Smooth muscle cell (in vitro differentiated cells): ENCODE results near the gene FGF14. TPM values are rescaled to one million over a fixed set of nuclear protein-coding genes. Genes with fewer than 3 reads are reported as not detected.

Experiments used
- DNase-seq: peaks from one replicate; lab custom pipeline; 2025; ENCODE audit not compliant: unreplicated experiment; lab: John Stamatoyannopoulos, UW
- H2AFZ ChIP-seq: fragments of 200-600 bp; sonication (generic); 2 replicates; pipeline ENCODE4 v1.6.0; 2016; ENCODE audit warnings: antibody characterized with exemption, low read depth, mild to moderate bottlenecking
- H3F3A ChIP-seq: fragments of 200-600 bp; sonication (generic); 2 replicates; pipeline ENCODE4 v1.6.0; 2017; ENCODE audit warnings: antibody characterized with exemption, low read depth
- H3K27ac ChIP-seq: fragments of 200-600 bp; sonication (generic); 2 replicates; pipeline ENCODE4 v1.5.1; 2016; ENCODE audit warnings: low read depth, mild to moderate bottlenecking
- H3K27me3 ChIP-seq: fragments of 200-600 bp; sonication (generic); 2 replicates; pipeline ENCODE4 v1.6.1; 2016; ENCODE audit warnings: low read depth, mild to moderate bottlenecking
- H3K36me3 ChIP-seq: fragments of 200-600 bp; sonication (generic); 2 replicates; pipeline ENCODE4 v1.5.1; 2016; ENCODE audit warnings: low read depth
- H3K4me1 ChIP-seq: fragments of 200-600 bp; sonication (generic); 2 replicates; pipeline ENCODE4 v1.5.1; 2016; ENCODE audit warnings: low read depth
- H3K4me2 ChIP-seq: fragments of 200-600 bp; sonication (generic); 2 replicates; pipeline ENCODE4 v1.6.0; 2016; ENCODE audit warnings: mild to moderate bottlenecking
- H3K4me3 ChIP-seq: fragments of 200-600 bp; sonication (generic); 2 replicates; pipeline ENCODE4 v1.5.1; 2016; ENCODE audit warnings: mild to moderate bottlenecking
- H3K79me2 ChIP-seq: fragments of 200-600 bp; sonication (generic); 2 replicates; pipeline ENCODE4 v1.6.0; 2016; ENCODE audit warnings: low read depth, mild to moderate bottlenecking
- H3K9ac ChIP-seq: fragments of 200-600 bp; sonication (generic); 2 replicates; pipeline ENCODE4 v1.6.0; 2016; ENCODE audit warnings: low read depth
- H3K9me3 ChIP-seq: fragments of 200-600 bp; sonication (generic); replicated peaks from 2 replicates; pipeline ENCODE4 v1.5.1; 2016; ENCODE audit warnings: low read depth
- H4K20me1 ChIP-seq: fragments of 200-600 bp; sonication (generic); 2 replicates; pipeline ENCODE4 v1.6.0; 2016; ENCODE audit warnings: low read depth
- WGBS: methylation state at CpG from one replicate; pipeline ENCODE4 v1.1.7; 2016; ENCODE audit warnings: low lambda C conversion rate; 5-methylcytosine and 5-hydroxymethylcytosine counted together
- polyA plus RNA-seq: library from polyadenylated mRNA; unstranded; fragments of >200 nt; fragmentation: Nextera tagmentation; extraction: Ambion mirVana; gene quantifications from 2 replicates; pipeline ENCODE4 v1.2.1, GENCODE V29; 2016
- total RNA-seq: library from RNA; depleted of rRNA; stranded (reverse); fragments of >200 nt; gene quantifications from 2 replicates; pipeline ENCODE4 v1.2.3, GENCODE V29; 2014
- TF ChIP-seq, protein P1 (sequence below): fragments of 200-600 bp; sonication (generic); IDR thresholded peaks from 2 replicates; pipeline ENCODE4 v1.5.1; 2017; ENCODE audit warnings: borderline replicate concordance, mild to moderate bottlenecking, antibody characterized with exemption; ENCODE audit not compliant: insufficient read depth, poor library complexity, severe bottlenecking

The FGF14 gene
- total and polyA plus RNA-seq, 2 experiments from 2014 or later: 0.23 TPM; not detected in 1

DNA sequence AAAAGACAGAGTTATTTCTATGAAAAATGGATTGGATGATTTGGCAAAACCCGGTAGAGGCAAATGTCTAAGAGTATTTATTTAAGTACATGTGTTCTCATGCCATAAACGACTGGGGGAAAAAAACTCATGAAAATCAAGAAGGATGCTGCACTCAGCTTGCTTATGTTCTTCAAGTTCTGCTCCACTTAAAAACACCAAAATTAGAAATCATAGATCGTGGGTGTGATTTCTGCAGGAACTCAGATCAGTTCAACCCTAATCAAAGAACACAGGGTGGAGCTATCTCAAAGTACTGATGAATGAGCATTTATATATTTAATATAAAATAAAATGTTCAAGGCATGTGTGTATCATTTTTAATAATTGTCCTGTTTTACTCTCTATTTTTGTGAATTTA, 103.8 kb downstream of the FGF14 start:
- Histone ChIP-seq H3K9ac (no peak overlapping the region), H3K4me1 (no peaks in the 10 kb centered on the region), H3K27me3 (peaks cover 8% of the 10 kb centered on the region), H3K4me3 (no peak overlapping the region), H2AFZ (no peak overlapping the region), H3K9me3 (no peaks in the 10 kb centered on the region), H3K4me2 (no peak overlapping the region), H3K79me2 (no peaks in the 10 kb centered on the region), H3K27ac (no peak overlapping the region), H3K36me3 (no peaks in the 10 kb centered on the region), H3F3A (no peaks in the 10 kb centered on the region), H4K20me1 (no peaks in the 10 kb centered on the region)
- DNase-seq: no peak
- 86% methylated on average over 3 of the region's 3 CpGs for WGBS
- TF ChIP-seq, protein P1, sequence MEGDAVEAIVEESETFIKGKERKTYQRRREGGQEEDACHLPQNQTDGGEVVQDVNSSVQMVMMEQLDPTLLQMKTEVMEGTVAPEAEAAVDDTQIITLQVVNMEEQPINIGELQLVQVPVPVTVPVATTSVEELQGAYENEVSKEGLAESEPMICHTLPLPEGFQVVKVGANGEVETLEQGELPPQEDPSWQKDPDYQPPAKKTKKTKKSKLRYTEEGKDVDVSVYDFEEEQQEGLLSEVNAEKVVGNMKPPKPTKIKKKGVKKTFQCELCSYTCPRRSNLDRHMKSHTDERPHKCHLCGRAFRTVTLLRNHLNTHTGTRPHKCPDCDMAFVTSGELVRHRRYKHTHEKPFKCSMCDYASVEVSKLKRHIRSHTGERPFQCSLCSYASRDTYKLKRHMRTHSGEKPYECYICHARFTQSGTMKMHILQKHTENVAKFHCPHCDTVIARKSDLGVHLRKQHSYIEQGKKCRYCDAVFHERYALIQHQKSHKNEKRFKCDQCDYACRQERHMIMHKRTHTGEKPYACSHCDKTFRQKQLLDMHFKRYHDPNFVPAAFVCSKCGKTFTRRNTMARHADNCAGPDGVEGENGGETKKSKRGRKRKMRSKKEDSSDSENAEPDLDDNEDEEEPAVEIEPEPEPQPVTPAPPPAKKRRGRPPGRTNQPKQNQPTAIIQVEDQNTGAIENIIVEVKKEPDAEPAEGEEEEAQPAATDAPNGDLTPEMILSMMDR: no peak

DNA sequence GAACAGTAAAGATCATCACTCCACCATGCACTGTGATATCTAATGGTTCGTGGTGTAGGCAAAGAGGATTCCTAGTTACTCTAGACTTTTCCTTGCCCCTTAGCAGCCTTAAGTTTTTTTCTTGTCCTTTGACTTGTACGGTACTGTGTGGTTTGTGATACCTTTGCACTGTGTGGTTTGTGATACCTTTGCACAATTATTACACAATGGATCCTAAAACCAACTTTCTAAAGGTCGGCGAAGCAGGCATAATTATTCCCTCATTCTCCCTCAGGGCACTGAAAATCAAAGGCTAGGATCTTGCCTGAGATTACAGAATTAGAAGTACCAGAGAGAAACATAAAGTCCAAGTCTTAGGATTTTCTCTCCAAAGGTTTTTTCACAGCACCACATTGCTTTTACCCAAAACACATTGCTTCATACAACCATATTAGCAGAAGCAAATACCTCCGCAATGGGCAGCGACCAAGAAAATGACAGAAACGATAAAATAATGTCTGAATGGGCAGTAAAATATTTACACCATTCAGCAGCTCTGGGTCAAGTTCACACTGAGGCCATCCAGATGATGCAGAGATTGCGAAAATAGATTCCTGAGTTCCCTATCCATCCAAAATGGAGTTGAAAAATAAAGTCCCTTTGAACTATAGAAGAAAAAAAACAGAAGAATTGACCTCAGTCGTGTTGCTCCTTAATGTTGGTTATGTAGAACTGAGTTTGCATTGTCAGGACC, 106.4 kb downstream of the FGF14 start:
- H2AFZ ChIP-seq: no peak overlapping the region
- H3K27ac ChIP-seq: no peak overlapping the region
- H3K4me1 ChIP-seq: no peaks in the 10 kb centered on the region
- H3K4me3 ChIP-seq: no peak overlapping the region
- TF ChIP-seq, protein P1: no peak
- no peaks in the 10 kb centered on the region for H3K9me3 ChIP-seq
- H3K27me3 ChIP-seq: no peaks in the 10 kb centered on the region
- 78% methylated on average over 9 of the region's 9 CpGs for WGBS
- no peaks in the 10 kb centered on the region for H3F3A ChIP-seq
- H3K79me2 ChIP-seq: no peaks in the 10 kb centered on the region
- no peak for DNase-seq
- no peaks in the 10 kb centered on the region for H4K20me1 ChIP-seq
- no peak overlapping the region for H3K4me2 ChIP-seq
- H3K36me3 ChIP-seq: no peaks in the 10 kb centered on the region
- H3K9ac ChIP-seq: no peak overlapping the region

DNA sequence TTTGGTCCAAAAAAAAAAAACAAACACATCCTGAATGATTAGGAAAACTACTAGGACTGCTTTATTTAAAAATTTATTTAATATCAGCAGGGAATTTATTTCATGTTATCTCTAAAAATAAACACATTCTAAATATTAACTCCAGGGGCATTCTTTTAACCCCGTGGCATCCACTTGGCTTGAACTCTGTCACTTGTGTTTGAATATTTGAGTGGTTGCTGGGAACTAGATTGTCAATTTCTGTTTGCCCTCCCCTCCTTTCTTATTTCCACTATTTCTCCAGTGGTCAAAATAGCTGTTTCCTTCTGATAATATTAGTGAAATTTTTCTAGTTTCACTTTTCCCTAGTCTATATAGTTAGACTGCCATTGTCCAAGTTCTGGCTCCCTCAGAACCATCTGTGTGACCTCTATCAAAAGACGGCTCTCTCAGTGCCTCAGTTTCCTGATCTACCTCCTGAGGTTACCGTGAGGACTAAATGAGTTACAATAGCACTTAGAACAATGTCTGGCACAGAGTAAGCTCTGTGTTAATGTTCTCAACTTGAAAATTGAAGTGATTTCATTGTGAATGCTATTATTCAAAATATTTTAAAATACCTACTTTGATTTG, 107.3 kb downstream of the FGF14 start:
- Histone ChIP-seq H3K79me2 (no peaks in the 10 kb centered on the region), H3K36me3 (no peaks in the 10 kb centered on the region)
- TF ChIP-seq, protein P1: no peak

More for the DNA sequence above, 107.3 kb downstream of the FGF14 start:
- H2AFZ ChIP-seq: no peak overlapping the region
- H3K4me1 ChIP-seq: no peaks in the 10 kb centered on the region
- no peak overlapping the region for H3K4me3 ChIP-seq
- WGBS: 85% methylated on average over 3 of the region's 3 CpGs
- H3K27me3 ChIP-seq: no peaks in the 10 kb centered on the region
- H3K4me2 ChIP-seq: no peak overlapping the region
- no peaks in the 10 kb centered on the region for H3K9me3 ChIP-seq
- no peak overlapping the region for H3K9ac ChIP-seq
- no peak overlapping the region for H3K27ac ChIP-seq
- DNase-seq: no peak
- no peaks in the 10 kb centered on the region for H4K20me1 ChIP-seq
- H3F3A ChIP-seq: no peaks in the 10 kb centered on the region
